H1 (cell line): ENCODE measurements around the gene NAT9. TPM values are rescaled to one million over a fixed set of nuclear protein-coding genes. Genes with fewer than 3 reads are reported as not detected.

Experiments used
- CTCF ChIA-PET: fragments of 300-600 bp; sonication (Branson Sonifier 250); formaldehyde crosslinking; loops from one replicate; lab custom pipeline; 2021; ENCODE audit not compliant: partially characterized antibody; lab: Charles Lee
- POLR2A ChIA-PET: fragments of 300-600 bp; sonication (Branson Sonifier 250); formaldehyde crosslinking; loops from one replicate; lab custom pipeline; 2021; ENCODE audit warnings: inconsistent platforms; ENCODE audit not compliant: partially characterized antibody; lab: Charles Lee
- DNase-seq, 2 experiments: peaks; one replicate each; pipeline versions ENCODE4 v3.0.0 to v3.0.0-alpha.2; 2010 to 2022; ENCODE audit warnings: low spot score in 2 of 2, low read depth in 1 of 2, mixed read lengths in 1 of 2
- FAIRE-seq: peaks from 2 replicates; lab custom pipeline; 2011; peaks lifted over from hg19 to GRCh38; lab: Jason Lieb, UNC
- H2AFZ ChIP-seq: 2 replicates; pipeline ENCODE4 v1.8.1; 2012; ENCODE audit warnings: low read length, inconsistent platforms
- H2AK5ac ChIP-seq: 2 replicates; pipeline ENCODE4 v1.6.1; 2013; ENCODE audit warnings: low read depth, low read length
- H2BK120ac ChIP-seq: replicated peaks from 2 replicates; pipeline ENCODE3; 2013; ENCODE audit warnings: low read depth, low read length, inconsistent platforms
- H2BK12ac ChIP-seq: 2 replicates; pipeline ENCODE4 v1.6.1; 2013; ENCODE audit warnings: low read depth, low read length
- H2BK15ac ChIP-seq: 2 replicates; pipeline ENCODE4 v1.6.1; 2013; ENCODE audit warnings: low read length
- H2BK20ac ChIP-seq: 2 replicates; pipeline ENCODE4 v1.6.1; 2013; ENCODE audit warnings: low read length
- H2BK5ac ChIP-seq: 2 replicates; pipeline ENCODE4 v1.6.1; 2013; ENCODE audit warnings: low read depth, low read length
- H3K14ac ChIP-seq: 2 replicates; pipeline ENCODE4 v1.6.1; 2013; ENCODE audit warnings: inconsistent platforms; ENCODE audit not compliant: insufficient read length
- H3K18ac ChIP-seq: 2 replicates; pipeline ENCODE4 v1.6.1; 2013; ENCODE audit warnings: low read length; ENCODE audit errors: extremely low read depth
- H3K23ac ChIP-seq: 2 replicates; pipeline ENCODE4 v1.6.1; 2013; ENCODE audit warnings: inconsistent platforms; ENCODE audit not compliant: insufficient read length
- H3K23me2 ChIP-seq: 2 replicates; pipeline ENCODE4 v1.6.1; 2013; ENCODE audit warnings: low read depth, low read length
- H3K27ac ChIP-seq: 2 replicates; pipeline ENCODE4 v1.6.1; 2011; ENCODE audit warnings: low read depth, low read length, inconsistent platforms
- H3K27me3 ChIP-seq, 4 experiments: replicated peaks in 1 of 4; 1 replicate in 1 of 4; 2 replicates in 3 of 4; pipeline versions ENCODE4 v1.6.1 to v1.8.1; 2011 to 2013; ENCODE audit warnings: low read length in 3 of 4, mild to moderate bottlenecking in 3 of 4, inconsistent platforms in 2 of 4, mixed read lengths in 2 of 4, moderate library complexity in 1 of 4; ENCODE audit not compliant: control insufficient read depth in 3 of 4, insufficient read depth in 3 of 4; ENCODE audit errors: extremely low read depth in 1 of 4
- H3K36me3 ChIP-seq, 4 experiments: 2 replicates each; pipeline versions ENCODE4 v1.6.1 to v1.8.1; 2011 to 2013; ENCODE audit warnings: mild to moderate bottlenecking in 4 of 4, low read length in 3 of 4, moderate library complexity in 2 of 4, control low read depth in 1 of 4, inconsistent platforms in 1 of 4; ENCODE audit not compliant: insufficient read depth in 4 of 4, control insufficient read depth in 2 of 4
- H3K4ac ChIP-seq: replicated peaks from 2 replicates; pipeline ENCODE3; 2013; ENCODE audit warnings: low read length, low read depth, mixed read lengths, inconsistent platforms; ENCODE audit not compliant: insufficient read length
- H3K4me1 ChIP-seq, 4 experiments: replicated peaks in 1 of 4; 1 replicate in 1 of 4; 2 replicates in 3 of 4; pipeline versions ENCODE4 v1.6.1 to v1.8.1; 2011 to 2013; ENCODE audit warnings: low read length in 3 of 4, inconsistent platforms in 2 of 4, mixed read lengths in 1 of 4; ENCODE audit not compliant: insufficient read depth in 4 of 4, control insufficient read depth in 3 of 4
- H3K4me2 ChIP-seq, 2 experiments: 2 replicates each; pipeline versions ENCODE4 v1.6.1 to v1.8.1; 2011 to 2013; ENCODE audit warnings: low read depth in 2 of 2, low read length in 2 of 2, control low read depth in 1 of 2, inconsistent platforms in 1 of 2, mild to moderate bottlenecking in 1 of 2; ENCODE audit not compliant: insufficient read depth in 1 of 2
- H3K4me3 ChIP-seq, 4 experiments: fragments of 200-600, 300-600 bp in 1 of 4; sonication (generic), shearing (Covaris generic), sonication (Bioruptor Twin) in 1 of 4; 2 replicates each; pipeline versions ENCODE4 v1.5.1 to v1.8.1; 2011 to 2016; ENCODE audit warnings: low read length in 4 of 4, low read depth in 3 of 4, control low read depth in 2 of 4, inconsistent platforms in 2 of 4, mild to moderate bottlenecking in 2 of 4, mixed read lengths in 1 of 4, moderate library complexity in 1 of 4; ENCODE audit not compliant: insufficient read depth in 2 of 4; ENCODE audit errors: extremely low read depth in 1 of 4
- H3K56ac ChIP-seq: replicated peaks from 2 replicates; pipeline ENCODE3; 2013; ENCODE audit warnings: low read depth, mild to moderate bottlenecking, mixed read lengths, low read length, inconsistent platforms; ENCODE audit not compliant: insufficient read length
- H3K79me1 ChIP-seq: 2 replicates; pipeline ENCODE4 v1.6.1; 2013; ENCODE audit warnings: low read depth, low read length, control low read depth
- H3K79me2 ChIP-seq, 2 experiments: 2 replicates each; pipeline versions ENCODE4 v1.6.1 to v1.8.1; 2012 to 2013; ENCODE audit warnings: low read length in 2 of 2, mild to moderate bottlenecking in 2 of 2, inconsistent platforms in 1 of 2; ENCODE audit not compliant: insufficient read depth in 2 of 2, control insufficient read depth in 1 of 2
- H3K9ac ChIP-seq, 4 experiments: replicated peaks in 1 of 4; 1 replicate in 1 of 4; 2 replicates in 3 of 4; pipeline versions ENCODE4 v1.6.1 to v1.8.1; 2011 to 2013; ENCODE audit warnings: low read depth in 3 of 4, low read length in 3 of 4, control low read depth in 2 of 4, mild to moderate bottlenecking in 2 of 4, moderate library complexity in 2 of 4, inconsistent platforms in 1 of 4; ENCODE audit errors: extremely low read depth in 1 of 4
- H3K9me3 ChIP-seq, 2 experiments: 2 replicates each; pipeline versions ENCODE4 v1.6.1 to v1.8.1; 2012 to 2013; ENCODE audit warnings: mild to moderate bottlenecking in 2 of 2, moderate library complexity in 2 of 2, control low read depth in 1 of 2, inconsistent platforms in 1 of 2, low read depth in 1 of 2, low read length in 1 of 2, mixed read lengths in 1 of 2; ENCODE audit not compliant: insufficient read depth in 2 of 2
- H4K20me1 ChIP-seq, 2 experiments: replicated peaks in 1 of 2; 2 replicates each; pipeline versions ENCODE3 to v1.8.1; 2011 to 2013; ENCODE audit warnings: inconsistent platforms in 2 of 2, low read length in 2 of 2, mild to moderate bottlenecking in 1 of 2; ENCODE audit not compliant: insufficient read depth in 2 of 2, control insufficient read depth in 1 of 2
- H4K5ac ChIP-seq: 2 replicates; pipeline ENCODE4 v1.6.1; 2013; ENCODE audit warnings: low read length, low read depth, mixed read lengths, inconsistent platforms; ENCODE audit not compliant: insufficient read length
- H4K8ac ChIP-seq: 2 replicates; pipeline ENCODE4 v1.8.0; 2013; ENCODE audit warnings: mild to moderate bottlenecking, moderate library complexity, low read length, inconsistent platforms; ENCODE audit not compliant: insufficient read depth; ENCODE audit errors: extremely low read depth
- H4K91ac ChIP-seq: replicated peaks from 2 replicates; pipeline ENCODE3; 2013; ENCODE audit warnings: low read length, mixed read lengths, inconsistent platforms; ENCODE audit not compliant: insufficient read length
- ASH2L ChIP-seq: fragments of 200-600, 300-600 bp; sonication (generic); IDR thresholded peaks from one replicate; pipeline ENCODE4 v1.7.1; 2017; ENCODE audit warnings: low read length
- BACH1 ChIP-seq: IDR thresholded peaks from 2 replicates; pipeline ENCODE4 v1.6.1; 2012; ENCODE audit warnings: low read length, improper control_type of control experiment
- CHD2 ChIP-seq: IDR thresholded peaks from 2 replicates; pipeline ENCODE4 v1.6.1; 2012; ENCODE audit warnings: low read length, improper control_type of control experiment
- EGR1 ChIP-seq: IDR thresholded peaks from 2 replicates; pipeline ENCODE4 v1.6.1; 2011; ENCODE audit warnings: low read depth, low read length, borderline replicate concordance
- EZH2 ChIP-seq: fragments of 200-600 bp; sonication (generic); IDR thresholded peaks from 2 replicates; pipeline ENCODE4 v1.7.1; 2012; ENCODE audit warnings: low read depth, mild to moderate bottlenecking, moderate library complexity, low read length, inconsistent platforms; ENCODE audit not compliant: severe bottlenecking
- POLR2A ChIP-seq, 2 experiments: IDR thresholded peaks; 1 replicate in 1 of 2; 2 replicates in 1 of 2; pipeline ENCODE4 v1.6.1; 2011; ENCODE audit warnings: low read depth in 2 of 2, low read length in 2 of 2, mild to moderate bottlenecking in 2 of 2; ENCODE audit errors: control extremely low read depth in 1 of 2
- TAF7 ChIP-seq: optimal IDR thresholded peaks from 2 replicates; pipeline ENCODE3; 2011; ENCODE audit warnings: low read depth, mild to moderate bottlenecking, inconsistent platforms, low read length, moderate library complexity, borderline replicate concordance
- TCF12 ChIP-seq: IDR thresholded peaks from 2 replicates; pipeline ENCODE4 v1.6.1; 2011; ENCODE audit warnings: low read depth, mild to moderate bottlenecking, low read length
- WGBS, 2 experiments: shearing (Covaris generic) in 1 of 2; methylation state at CpG; one replicate each; pipeline versions ENCODE4 v1.1.6 to v1.1.7; 2013 to 2015; ENCODE audit warnings: low lambda C conversion rate in 2 of 2, mixed read lengths in 2 of 2, inconsistent platforms in 1 of 2, low coverage in 1 of 2, missing lambda C conversion rate in 1 of 2; ENCODE audit not compliant: insufficient replicate concordance in 2 of 2, insufficient coverage in 1 of 2, insufficient read length in 1 of 2; ENCODE audit errors: extremely low coverage in 1 of 2, missing lambda C conversion rate in 1 of 2; 5-methylcytosine and 5-hydroxymethylcytosine counted together
- polyA plus RNA-seq, 7 experiments: library from polyadenylated mRNA; depleted of rRNA in 3 of 7; stranded (reverse) in 5 of 7; unstranded in 2 of 7; fragments of >200 nt in 5 of 7; fragments of 200-250 nt in 2 of 7; gene quantifications; 1 replicate in 5 of 7; 2 replicates in 1 of 7; 4 replicates in 1 of 7; pipeline versions ENCODE4 v1.2.1 to v1.2.3, GENCODE V29; 2011 to 2013; ENCODE audit warnings: missing spikeins in 2 of 7, mixed read lengths in 2 of 7
- total RNA-seq: library from RNA; stranded (reverse); fragmentation: NEBNext Ultra II Directional; extraction: Animal tissue kit (Norgen Biotek cat#: 25700); gene quantifications from 2 replicates; pipeline ENCODE4 v1.2.1, GENCODE V29; 2021
- TF ChIP-seq, protein P1 (sequence below), 3 experiments: IDR thresholded peaks; 1 replicate in 2 of 3; 2 replicates in 1 of 3; pipeline versions ENCODE4 v1.5.1 to v1.6.1; 2011; ENCODE audit warnings: low read length in 3 of 3, mild to moderate bottlenecking in 3 of 3, inconsistent platforms in 2 of 3, low read depth in 1 of 3, moderate library complexity in 1 of 3; ENCODE audit not compliant: insufficient read depth in 1 of 3; ENCODE audit errors: control extremely low read depth in 1 of 3
- TF ChIP-seq, protein P2 (sequence below): IDR thresholded peaks from 2 replicates; pipeline ENCODE4 v1.6.1; 2012; ENCODE audit warnings: inconsistent platforms

NAT9 gene
- total and polyA plus RNA-seq, 2 of the 8 experiments (the other 6 are each of a cell fraction or from before 2014, with no cell fraction given): 32.3 to 42.7 TPM

DNA sequence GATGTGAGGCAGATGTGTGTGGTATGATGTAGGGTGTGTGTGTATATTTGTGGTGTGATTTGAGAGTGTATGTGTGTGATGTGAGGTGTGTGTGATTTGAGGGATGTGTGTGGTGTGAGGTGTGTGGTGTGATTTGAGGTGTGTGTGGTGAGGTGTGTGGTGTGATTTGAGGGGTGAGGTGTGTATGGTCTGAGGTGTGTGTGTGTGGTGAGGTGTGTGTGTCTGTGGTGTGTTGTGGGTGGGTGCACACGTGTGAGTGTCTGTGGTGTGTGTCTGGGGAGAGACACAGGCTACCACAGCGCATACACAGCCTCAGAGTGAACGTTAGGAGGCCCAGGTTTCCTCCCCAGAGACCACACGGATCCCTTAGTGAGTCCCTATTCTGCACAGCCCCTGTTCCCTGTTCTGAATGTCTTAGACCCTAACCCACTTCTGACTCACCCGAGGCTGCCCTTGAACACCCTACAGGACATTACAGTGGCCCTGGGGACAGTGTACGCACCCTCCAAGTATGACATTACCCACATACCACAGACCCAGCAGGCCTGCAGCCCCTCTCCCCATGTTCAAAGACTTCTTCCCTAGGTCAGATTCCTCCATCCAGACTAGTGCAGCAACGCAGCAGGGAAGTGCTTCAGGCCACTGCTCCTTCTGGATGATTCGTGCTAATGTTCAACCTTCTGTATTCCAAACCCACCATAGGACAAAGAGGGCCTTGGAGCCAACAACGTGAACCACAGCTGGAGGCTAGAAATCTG lies 42.6 kb downstream of the NAT9 start:
- Histone ChIP-seq H3K36me3 (no peaks in the 10 kb centered on the region), H4K91ac (no peak overlapping the region), H3K23ac (no peak overlapping the region), H3K79me1 (no peaks in the 10 kb centered on the region), H3K14ac (no peak overlapping the region), H3K9ac (0 out of 7 replicates have a peak overlapping the region, but pooled peaks of 1 of the 4 experiments have one; percentile 14), H3K4ac (no peak overlapping the region), H3K4me3 (no peak overlapping the region), H3K56ac (peak overlapping the region; percentile 92), H2AK5ac (peak overlapping the region; percentile 78; the same call in 1 of the 2 replicates), H3K9me3 (peaks cover 0 to 4% of the 10 kb centered on the region in 2 experiments; a peak in 1 of 4 replicates), H2AFZ (no peak overlapping the region), H3K27me3 (peaks cover 0 to 8% (median 2%) of the 10 kb centered on the region in 4 experiments; a peak in 3 of 7 replicates), H2BK20ac (0 out of 2 replicates have a peak overlapping the region, but pooled peaks have one; percentile 43), H3K79me2 (no peaks in the 10 kb centered on the region), H3K27ac (no peak overlapping the region), H3K23me2 (peaks cover 20% of the 10 kb centered on the region; the same call in 1 of the 2 replicates), H4K20me1 (peaks cover 0 to 7% of the 10 kb centered on the region in 2 experiments), H2BK120ac (no peak overlapping the region), H2BK12ac (peak overlapping the region; percentile 65; the same call in 1 of the 2 replicates), H2BK15ac (peak overlapping the region; percentile 88; the same call in 1 of the 2 replicates), H4K8ac (no peak overlapping the region), H3K4me2 (no peak overlapping the region), H4K5ac (no peak overlapping the region), H2BK5ac (no peak overlapping the region), H3K18ac (no peak overlapping the region), H3K4me1 (peaks cover 5 to 15% (median 9%) of the 10 kb centered on the region in 4 experiments)
- FAIRE-seq (no peak), DNase-seq (no peak)
- WGBS, 2 experiments: 89% methylated on average over 9 of the region's 9 CpGs; no CpG with 5 or more reads in 1 of the 2 experiments
- ChIA-PET POLR2A (no interaction called here), CTCF (interaction anchor here (4.9 kb wide), 1 partner anchor 12 kb away, joined by 50 read pairs; no protein-coding TSS in a partner anchor)
- TF ChIP-seq EGR1 (no peak), TCF12 (no peak), POLR2A (IDR thresholded peaks at IDR 0.05; ENCODE audit: control extremely low read depth in 1 of 2, low read depth in 2 of 2, low read length in 2 of 2) (no peak), CHD2 (no peak), EZH2 (no peak), TAF7 (no peak), ASH2L (no peak), BACH1 (no peak)
- TF ChIP-seq, protein P1, sequence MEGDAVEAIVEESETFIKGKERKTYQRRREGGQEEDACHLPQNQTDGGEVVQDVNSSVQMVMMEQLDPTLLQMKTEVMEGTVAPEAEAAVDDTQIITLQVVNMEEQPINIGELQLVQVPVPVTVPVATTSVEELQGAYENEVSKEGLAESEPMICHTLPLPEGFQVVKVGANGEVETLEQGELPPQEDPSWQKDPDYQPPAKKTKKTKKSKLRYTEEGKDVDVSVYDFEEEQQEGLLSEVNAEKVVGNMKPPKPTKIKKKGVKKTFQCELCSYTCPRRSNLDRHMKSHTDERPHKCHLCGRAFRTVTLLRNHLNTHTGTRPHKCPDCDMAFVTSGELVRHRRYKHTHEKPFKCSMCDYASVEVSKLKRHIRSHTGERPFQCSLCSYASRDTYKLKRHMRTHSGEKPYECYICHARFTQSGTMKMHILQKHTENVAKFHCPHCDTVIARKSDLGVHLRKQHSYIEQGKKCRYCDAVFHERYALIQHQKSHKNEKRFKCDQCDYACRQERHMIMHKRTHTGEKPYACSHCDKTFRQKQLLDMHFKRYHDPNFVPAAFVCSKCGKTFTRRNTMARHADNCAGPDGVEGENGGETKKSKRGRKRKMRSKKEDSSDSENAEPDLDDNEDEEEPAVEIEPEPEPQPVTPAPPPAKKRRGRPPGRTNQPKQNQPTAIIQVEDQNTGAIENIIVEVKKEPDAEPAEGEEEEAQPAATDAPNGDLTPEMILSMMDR (IDR thresholded peaks at IDR 0.05; ENCODE audit: control extremely low read depth in 1 of 3, insufficient read depth in 1 of 3, low read depth in 1 of 3, low read length in 3 of 3): no peak
- TF ChIP-seq, protein P2, sequence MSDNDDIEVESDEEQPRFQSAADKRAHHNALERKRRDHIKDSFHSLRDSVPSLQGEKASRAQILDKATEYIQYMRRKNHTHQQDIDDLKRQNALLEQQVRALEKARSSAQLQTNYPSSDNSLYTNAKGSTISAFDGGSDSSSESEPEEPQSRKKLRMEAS: no peak
